GM18873 (cell line): ENCODE measurements around the gene IFT88.

Experiments used
- ATAC-seq: cut with Tn5 transposase; IDR thresholded peaks from one replicate; pipeline ENCODE4 v1.9.1; 2021; ENCODE audit warnings: mild to moderate bottlenecking, moderate library complexity, moderate number of reproducible peaks; ENCODE audit not compliant: unreplicated experiment, low FRiP score

Gene IFT88

DNA sequence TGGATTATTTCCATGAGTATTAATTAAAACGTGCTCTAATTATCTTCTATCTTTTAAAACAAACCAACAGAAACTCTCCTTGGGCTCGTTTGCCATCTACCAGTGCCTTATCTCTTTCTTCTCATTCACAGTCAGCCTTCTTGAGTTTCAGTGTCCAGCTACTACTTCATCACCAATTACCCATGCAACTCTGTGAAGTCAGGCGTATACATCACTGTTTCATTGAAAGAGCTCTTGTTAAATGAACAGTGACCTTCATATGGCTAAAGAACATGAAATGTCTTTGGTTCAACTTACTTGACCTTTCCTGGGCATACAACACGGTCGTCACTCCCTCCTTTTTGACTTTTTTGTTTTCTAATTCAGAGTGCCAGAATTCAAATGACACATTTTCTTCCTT is 5.2 kb upstream of the IFT88 start:
- no peak for ATAC-seq

DNA sequence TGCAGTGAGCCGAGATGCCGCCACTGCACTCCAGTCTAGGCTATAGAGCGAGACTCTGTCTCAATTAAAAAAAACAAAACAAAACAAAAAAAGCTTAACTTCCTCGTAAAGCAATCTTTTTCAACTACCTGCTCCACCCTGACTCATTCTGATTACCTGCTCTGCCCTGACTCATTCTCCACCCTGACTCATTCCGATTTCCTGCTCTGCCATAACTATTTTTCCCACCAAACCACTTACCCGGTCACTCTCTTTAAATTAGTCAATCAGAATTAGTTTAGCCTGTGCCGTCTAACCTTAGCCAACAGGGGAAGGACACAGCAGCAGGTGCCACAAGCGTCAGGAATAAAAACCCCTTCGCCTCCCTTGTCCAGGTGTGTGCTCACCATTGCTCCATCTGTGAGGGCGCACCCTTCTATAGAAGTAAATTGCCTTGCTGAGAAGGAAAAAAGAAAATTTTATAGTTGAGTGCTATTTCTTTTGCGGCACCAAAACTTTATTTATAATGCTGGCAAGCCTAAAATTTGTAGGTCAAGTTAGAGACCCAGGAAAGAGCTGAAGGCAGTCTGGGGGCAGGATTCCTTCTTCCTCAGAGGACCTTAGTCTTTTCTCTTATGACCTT is 1.7 kb upstream of the IFT88 start:
- no peak for ATAC-seq

DNA sequence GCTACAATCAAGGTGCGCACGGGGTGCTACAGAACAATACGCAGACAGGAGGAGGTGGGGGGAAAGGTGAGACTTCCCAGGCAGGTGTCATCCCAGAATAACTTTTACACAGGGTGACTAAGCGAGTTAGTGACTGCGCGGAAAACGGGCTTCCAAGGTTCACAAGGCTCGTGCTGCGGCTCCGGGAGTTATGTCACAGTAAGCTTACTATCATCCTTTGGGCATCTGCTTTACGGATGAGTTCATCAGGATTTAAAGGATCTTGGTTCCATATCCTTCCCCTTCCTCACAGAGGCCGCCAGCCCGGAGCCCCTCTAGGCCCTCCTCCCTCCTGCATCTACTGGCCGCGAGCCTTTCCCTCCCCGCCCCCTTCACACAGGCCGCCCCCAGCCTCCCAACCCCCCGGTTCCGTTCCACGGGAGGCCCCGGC is 474 bp upstream of the IFT88 start:
- peak; percentile 12 for ATAC-seq

- ATAC-seq = no peak
Measured at GRCh38 chr13:20567881-20568528, 1.0 kb downstream of the IFT88 start.

DNA sequence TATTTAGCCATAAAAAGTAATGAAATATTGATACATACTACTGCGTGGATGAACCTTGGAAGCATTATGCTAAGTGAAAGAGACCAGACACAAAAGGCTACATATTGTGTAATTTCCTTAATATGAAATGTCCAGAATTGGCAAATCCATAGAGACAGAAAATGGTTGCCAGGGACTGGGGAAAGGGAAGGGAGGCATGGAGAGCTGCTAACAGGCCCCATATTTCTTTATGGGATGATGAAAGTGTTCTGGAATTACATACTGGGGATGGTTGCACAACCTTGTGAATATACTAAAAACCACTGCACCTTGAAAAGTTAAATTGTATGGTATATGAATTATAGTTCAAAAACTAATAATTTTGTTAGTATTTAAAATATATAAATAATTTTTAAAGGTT is 3.6 kb downstream of the IFT88 start:
- no peak for ATAC-seq

DNA sequence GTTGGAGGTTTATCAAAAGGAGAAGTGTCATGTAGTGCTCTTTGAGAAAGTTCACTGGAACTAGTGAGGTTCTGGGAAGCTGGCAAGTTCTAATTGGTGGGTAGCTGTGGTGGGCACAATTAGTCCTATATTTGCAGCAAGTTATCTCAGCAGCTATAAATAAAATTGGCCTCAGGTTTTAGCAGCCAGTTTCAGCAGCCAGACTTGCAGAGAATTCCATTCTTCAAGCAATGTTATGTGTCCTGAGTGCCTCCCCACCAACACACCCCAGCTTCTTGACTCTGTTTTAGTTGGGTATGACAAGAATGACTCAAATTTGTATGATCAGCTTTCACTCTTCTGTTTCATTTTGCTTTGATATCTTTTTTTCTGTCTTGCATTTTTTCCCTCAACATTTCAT is 4.7 kb downstream of the IFT88 start:
- ATAC-seq = no peak

DNA sequence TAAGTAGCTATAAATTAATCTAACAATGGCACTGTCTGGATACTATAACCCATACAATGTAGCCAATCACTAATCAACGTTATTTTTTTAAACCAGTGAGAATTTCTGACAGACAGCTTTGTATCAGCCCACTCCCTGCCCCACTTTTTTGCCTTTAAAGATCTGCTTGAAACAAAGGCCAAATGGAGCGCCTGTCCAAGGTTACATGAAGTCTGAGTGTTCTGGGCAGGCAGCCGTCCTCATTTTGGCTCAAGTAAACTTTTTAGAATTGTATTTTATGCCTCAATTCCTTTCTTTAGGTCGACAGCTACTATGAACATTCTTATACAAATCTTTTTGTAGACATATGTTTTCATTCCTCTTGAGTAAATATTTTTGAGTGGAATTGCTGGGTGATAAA is 6.2 kb downstream of the IFT88 start:
- ATAC-seq = no peak

DNA sequence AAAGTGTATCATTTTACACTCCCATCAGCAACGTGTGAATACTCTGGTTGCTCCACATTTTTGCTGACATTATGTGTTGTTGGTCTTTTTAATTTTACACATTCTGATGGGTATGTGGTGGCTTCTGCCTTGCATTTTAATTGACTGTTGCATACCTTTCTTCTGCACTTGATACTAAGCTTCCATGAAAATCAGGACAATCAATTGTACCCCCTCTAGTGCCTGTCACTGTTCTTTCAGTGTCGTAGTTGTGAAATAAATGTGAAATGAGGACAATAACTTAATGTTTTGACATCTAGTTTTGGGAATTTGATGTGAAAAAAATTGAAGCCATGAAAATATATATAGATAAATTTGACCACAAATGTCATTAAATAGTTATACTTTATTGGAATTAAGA is 6.7 kb downstream of the IFT88 start:
- ATAC-seq = no peak

- no peak for ATAC-seq
Measured at GRCh38 chr13:20579191-20579590, 12.2 kb downstream of the IFT88 start.

GRCh38 chr13:20580257-20580656 is 13.3 kb downstream of the IFT88 start:
- ATAC-seq = no peak

- no peak for ATAC-seq
Measured at GRCh38 chr13:20582026-20582425, 15.1 kb downstream of the IFT88 start.

DNA sequence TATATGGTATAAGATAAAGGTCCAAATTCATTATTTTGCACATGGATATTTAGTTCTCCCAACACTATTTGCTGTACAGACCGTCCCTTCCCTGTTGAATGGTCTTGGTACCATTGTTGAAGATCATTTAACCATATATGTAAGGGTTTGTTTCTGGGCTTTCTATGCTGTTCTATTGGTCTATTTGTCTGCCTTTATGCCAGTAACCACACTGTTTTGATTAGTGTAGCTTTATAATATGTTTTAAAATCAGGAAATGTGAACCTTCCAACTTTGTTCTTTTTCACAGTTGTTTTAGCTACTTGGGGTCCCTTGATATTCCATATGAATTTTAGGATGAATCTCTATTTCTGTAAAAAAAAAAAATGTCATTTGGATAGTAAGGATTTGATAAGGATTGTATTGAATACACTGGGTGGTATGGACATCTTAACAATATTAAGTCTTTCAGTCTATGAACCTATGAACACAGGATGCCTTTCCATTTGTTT is 16.9 kb downstream of the IFT88 start:
- no peak for ATAC-seq

- no peak for ATAC-seq
Measured at GRCh38 chr13:20585371-20585770, 18.4 kb downstream of the IFT88 start.

GRCh38 chr13:20588529-20589110 is 21.7 kb downstream of the IFT88 start:
- no peak for ATAC-seq

- no peak for ATAC-seq
Measured at GRCh38 chr13:20590561-20590960, 23.6 kb downstream of the IFT88 start.

- no peak for ATAC-seq
Measured at GRCh38 chr13:20592606-20593005, 25.6 kb downstream of the IFT88 start.

GRCh38 chr13:20594280-20594679 is 27.3 kb downstream of the IFT88 start:
- no peak for ATAC-seq

DNA sequence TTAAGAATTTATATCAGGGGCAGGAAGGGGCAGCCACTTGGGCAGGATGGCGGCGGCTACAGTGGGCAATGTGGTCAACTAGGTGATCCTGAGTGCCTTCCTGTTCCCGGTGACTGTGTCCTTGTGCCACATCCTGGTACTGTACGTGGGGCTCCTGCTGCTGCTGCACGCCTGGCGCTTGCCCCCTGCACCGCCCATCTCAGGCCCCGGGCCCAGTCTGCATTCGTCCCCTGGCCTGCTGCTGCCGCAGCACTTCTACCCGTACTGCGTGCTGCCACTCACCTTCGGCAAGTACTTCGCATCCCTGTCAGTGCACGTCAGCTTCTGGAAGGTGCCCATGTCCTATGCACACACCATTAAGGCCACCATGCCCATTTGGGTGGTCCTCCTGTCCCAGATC is 40.1 kb downstream of the IFT88 start:
- ATAC-seq = no peak

GRCh38 chr13:20608438-20609020 is 41.6 kb downstream of the IFT88 start:
- no peak for ATAC-seq

GRCh38 chr13:20609145-20609544 is 42.2 kb downstream of the IFT88 start:
- no peak for ATAC-seq

DNA sequence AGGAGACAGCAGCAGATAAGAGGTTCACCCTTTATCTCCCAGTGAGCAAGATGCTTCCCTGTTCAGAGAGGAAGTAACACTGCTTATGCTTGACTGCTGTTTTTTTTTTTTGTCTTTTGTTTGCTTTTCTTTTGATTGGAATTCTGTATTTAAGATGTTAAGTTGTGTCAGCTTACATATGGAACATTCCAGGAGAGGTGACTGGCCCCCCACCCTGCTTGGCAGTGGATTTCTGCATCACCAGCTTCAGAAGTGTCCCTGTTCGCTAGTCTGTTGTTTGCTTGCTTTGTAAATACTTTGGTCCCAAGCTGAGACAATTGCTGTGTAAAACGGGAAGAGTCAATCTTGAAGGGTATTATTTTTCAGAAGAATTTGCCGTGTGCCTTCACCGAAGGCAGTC is 43.0 kb downstream of the IFT88 start:
- no peak for ATAC-seq
